Liver (tissue), 9 donors: ENCODE results near the gene ZNF296. TPM values are rescaled to one million over a fixed set of nuclear protein-coding genes. Genes with fewer than 3 reads are reported as not detected.

Source experiments
- DNase-seq: peaks from one replicate; pipeline ENCODE4 v3.0.0-alpha.2; 2017; ENCODE audit warnings: low spot score
- H3K27ac ChIP-seq, 2 donors: one replicate each; pipeline ENCODE4 v1.7.0; 2013; ENCODE audit warnings: inconsistent platforms in 2 of 2, low read length in 2 of 2, control low read depth in 1 of 2, low read depth in 1 of 2, mild to moderate bottlenecking in 1 of 2
- H3K27me3 ChIP-seq, 4 donors: one replicate each; pipeline versions ENCODE4 v1.6.1 to v1.7.0; 2013; ENCODE audit warnings: low read length in 3 of 4, inconsistent platforms in 1 of 4, mild to moderate bottlenecking in 1 of 4, moderate library complexity in 1 of 4; ENCODE audit not compliant: control insufficient read depth in 4 of 4, insufficient read depth in 4 of 4
- H3K36me3 ChIP-seq, 4 donors: one replicate each; pipeline versions ENCODE4 v1.6.1 to v1.7.0; 2013; ENCODE audit warnings: low read length in 3 of 4, mild to moderate bottlenecking in 3 of 4, low read depth in 1 of 4, moderate library complexity in 1 of 4; ENCODE audit not compliant: control insufficient read depth in 4 of 4, insufficient read depth in 3 of 4
- H3K4me1 ChIP-seq, 4 donors: one replicate each; pipeline versions ENCODE4 v1.6.1 to v1.7.0; 2013; ENCODE audit warnings: low read length in 3 of 4, mild to moderate bottlenecking in 3 of 4, moderate library complexity in 1 of 4; ENCODE audit not compliant: control insufficient read depth in 4 of 4, insufficient read depth in 4 of 4
- H3K4me3 ChIP-seq, 3 donors: one replicate each; pipeline versions ENCODE4 v1.6.1 to v1.7.0; 2013; ENCODE audit warnings: low read length in 3 of 3, control low read depth in 1 of 3, low read depth in 1 of 3, mild to moderate bottlenecking in 1 of 3
- H3K9ac ChIP-seq, 2 donors: one replicate each; pipeline ENCODE4 v1.7.0; 2013; ENCODE audit warnings: low read length in 2 of 2, mild to moderate bottlenecking in 2 of 2, moderate library complexity in 2 of 2, control low read depth in 1 of 2, low read depth in 1 of 2
- H3K9me3 ChIP-seq, 4 donors: one replicate each; pipeline versions ENCODE4 v1.6.1 to v1.7.0; 2013; ENCODE audit warnings: low read length in 3 of 4; ENCODE audit not compliant: control insufficient read depth in 4 of 4
- EGR1 ChIP-seq, 2 donors: IDR thresholded peaks; 2 replicates each; pipeline ENCODE4 v1.6.1; 2016 to 2018; ENCODE audit warnings: antibody characterized with exemption in 2 of 2, low read depth in 2 of 2
- FOXA1 ChIP-seq: IDR thresholded peaks from 2 replicates; pipeline ENCODE4 v1.6.1; 2016; ENCODE audit warnings: antibody characterized with exemption
- FOXA2 ChIP-seq: IDR thresholded peaks from 2 replicates; pipeline ENCODE4 v1.6.1; 2016; ENCODE audit warnings: antibody characterized with exemption
- GABPA ChIP-seq, 2 donors: IDR thresholded peaks in 1 of 2; conservative IDR thresholded peaks in 1 of 2; 2 replicates each; pipeline ENCODE4 v1.6.1; 2016; ENCODE audit warnings: antibody characterized with exemption in 2 of 2, mild to moderate bottlenecking in 1 of 2, moderate library complexity in 1 of 2
- HNF4A ChIP-seq, 2 donors: conservative IDR thresholded peaks; 2 replicates each; pipeline ENCODE4 v1.6.1; 2016; ENCODE audit warnings: antibody characterized with exemption in 2 of 2, mild to moderate bottlenecking in 2 of 2
- HNF4G ChIP-seq: IDR thresholded peaks from 2 replicates; pipeline ENCODE4 v1.6.1; 2016; ENCODE audit warnings: antibody characterized with exemption
- JUND ChIP-seq, 2 donors: IDR thresholded peaks; 2 replicates each; pipeline ENCODE4 v1.6.1; 2016; ENCODE audit warnings: antibody characterized with exemption in 2 of 2
- NR2F2 ChIP-seq: IDR thresholded peaks from 2 replicates; pipeline ENCODE4 v1.6.1; 2016; ENCODE audit warnings: antibody characterized with exemption
- RAD21 ChIP-seq, 2 donors: IDR thresholded peaks; 2 replicates each; pipeline ENCODE4 v1.6.1; 2016; ENCODE audit warnings: antibody characterized with exemption in 2 of 2, mild to moderate bottlenecking in 2 of 2
- RXRA ChIP-seq, 2 donors: IDR thresholded peaks; 2 replicates each; pipeline ENCODE4 v1.6.1; 2017 to 2018; ENCODE audit warnings: antibody characterized with exemption in 2 of 2, mild to moderate bottlenecking in 1 of 2
- SP1 ChIP-seq: IDR thresholded peaks from 2 replicates; pipeline ENCODE4 v1.6.1; 2018; ENCODE audit warnings: antibody characterized with exemption, mild to moderate bottlenecking
- TAF1 ChIP-seq: conservative IDR thresholded peaks from 2 replicates; pipeline ENCODE4 v1.6.1; 2016; ENCODE audit warnings: antibody characterized with exemption, mild to moderate bottlenecking
- YY1 ChIP-seq: IDR thresholded peaks from 2 replicates; pipeline ENCODE4 v1.6.1; 2016; ENCODE audit warnings: antibody characterized with exemption, mild to moderate bottlenecking
- WGBS: extraction: QIAGEN DNeasy Blood & Tissue Kit; methylation state at CpG from one replicate; pipeline ENCODE4 v1.1.7; 2013; 5-methylcytosine and 5-hydroxymethylcytosine counted together
- polyA plus RNA-seq, 2 donors: library from polyadenylated mRNA; stranded (reverse) in 1 of 2; unstranded in 1 of 2; fragments of 200-250 nt in 1 of 2; fragments of >200 nt in 1 of 2; fragmentation: Nextera tagmentation in 1 of 2; extraction: Ambion mirVana in 1 of 2; gene quantifications; one replicate each; pipeline versions ENCODE4 v1.2.1 to v1.2.3, GENCODE V29; 2013 to 2015
- total RNA-seq, 2 donors: library from RNA; depleted of rRNA; stranded (reverse); fragments of >200 nt; gene quantifications; one replicate each; pipeline ENCODE4 v1.2.3, GENCODE V29; 2014
- TF ChIP-seq, protein P1 (sequence below): IDR thresholded peaks from 2 replicates; pipeline ENCODE4 v1.6.1; 2016; ENCODE audit warnings: antibody characterized with exemption
- TF ChIP-seq, protein P2 (sequence below): fragments of 150-350 bp; IDR thresholded peaks from 2 replicates; pipeline ENCODE4 v1.5.1; 2017; ENCODE audit warnings: improper control_type of control experiment, low read depth, low read length; ENCODE audit not compliant: missing input control
- donor health status: healthy.
- donor health status: healthy.
- donor health status: healthy.
- donor health status: healthy.
- donor health status: healthy.

The ZNF296 gene
- total and polyA plus RNA-seq, 4 donors = 0.16 to 0.42 (median 0.17) TPM; not detected in 1

DNA sequence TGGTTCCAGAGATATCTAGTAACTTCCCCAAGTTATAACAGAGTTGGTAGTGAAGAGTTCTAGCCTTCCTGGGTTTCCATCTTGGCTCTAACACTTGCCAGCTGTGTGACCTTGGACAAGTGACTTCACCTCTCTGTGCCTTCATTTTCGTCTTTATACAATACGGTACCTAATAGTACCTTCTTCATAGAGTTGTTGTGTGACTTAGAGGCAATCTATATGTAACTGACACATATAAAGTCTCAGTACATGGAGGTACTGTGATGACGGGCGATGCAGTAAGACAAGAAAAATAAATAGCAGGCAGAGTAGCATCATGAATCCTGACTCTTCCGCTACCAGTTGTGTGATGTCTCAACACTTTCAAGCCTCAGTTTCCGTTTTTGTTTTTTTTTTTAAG is 45.5 kb downstream of the ZNF296 start (continued):
- TF ChIP-seq, protein P1, sequence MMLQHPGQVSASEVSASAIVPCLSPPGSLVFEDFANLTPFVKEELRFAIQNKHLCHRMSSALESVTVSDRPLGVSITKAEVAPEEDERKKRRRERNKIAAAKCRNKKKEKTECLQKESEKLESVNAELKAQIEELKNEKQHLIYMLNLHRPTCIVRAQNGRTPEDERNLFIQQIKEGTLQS = no peak
- TF ChIP-seq, protein P2, sequence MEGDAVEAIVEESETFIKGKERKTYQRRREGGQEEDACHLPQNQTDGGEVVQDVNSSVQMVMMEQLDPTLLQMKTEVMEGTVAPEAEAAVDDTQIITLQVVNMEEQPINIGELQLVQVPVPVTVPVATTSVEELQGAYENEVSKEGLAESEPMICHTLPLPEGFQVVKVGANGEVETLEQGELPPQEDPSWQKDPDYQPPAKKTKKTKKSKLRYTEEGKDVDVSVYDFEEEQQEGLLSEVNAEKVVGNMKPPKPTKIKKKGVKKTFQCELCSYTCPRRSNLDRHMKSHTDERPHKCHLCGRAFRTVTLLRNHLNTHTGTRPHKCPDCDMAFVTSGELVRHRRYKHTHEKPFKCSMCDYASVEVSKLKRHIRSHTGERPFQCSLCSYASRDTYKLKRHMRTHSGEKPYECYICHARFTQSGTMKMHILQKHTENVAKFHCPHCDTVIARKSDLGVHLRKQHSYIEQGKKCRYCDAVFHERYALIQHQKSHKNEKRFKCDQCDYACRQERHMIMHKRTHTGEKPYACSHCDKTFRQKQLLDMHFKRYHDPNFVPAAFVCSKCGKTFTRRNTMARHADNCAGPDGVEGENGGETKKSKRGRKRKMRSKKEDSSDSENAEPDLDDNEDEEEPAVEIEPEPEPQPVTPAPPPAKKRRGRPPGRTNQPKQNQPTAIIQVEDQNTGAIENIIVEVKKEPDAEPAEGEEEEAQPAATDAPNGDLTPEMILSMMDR = no peak
- TF ChIP-seq SP1 = no peak
- no peak for TF ChIP-seq TAF1

DNA sequence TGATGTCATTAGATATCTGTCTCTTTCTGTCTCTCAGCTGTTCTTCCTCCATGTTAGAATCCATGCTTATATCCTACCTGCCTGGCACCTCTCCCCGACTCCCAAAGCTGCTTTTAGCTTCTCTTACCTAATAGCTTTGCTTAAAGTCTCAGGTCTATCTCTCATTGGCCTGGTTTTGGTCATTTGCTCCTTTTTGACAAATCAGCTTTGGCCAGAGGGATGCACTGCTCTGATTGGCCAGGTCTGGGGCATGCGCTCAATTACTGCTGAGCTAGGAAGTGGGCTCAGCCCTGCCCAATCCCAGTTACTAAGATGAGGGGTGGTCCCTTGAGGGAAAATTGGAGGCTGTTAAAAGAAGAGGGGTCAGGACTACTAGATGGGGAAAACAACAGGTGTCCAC is 48.9 kb downstream of the ZNF296 start:
- no peak for DNase-seq
- Histone ChIP-seq H3K36me3 (peaks cover 0 to 12% (median 11%) of the 10 kb centered on the region in 4 donors), H3K4me3 (no peak overlapping the region), H3K27ac (no peak overlapping the region), H3K9me3 (no peaks in the 10 kb centered on the region), H3K27me3 (no peaks in the 10 kb centered on the region), H3K4me1 (no peaks in the 10 kb centered on the region), H3K9ac (no peak overlapping the region)
- TF ChIP-seq HNF4A (conservative IDR thresholded peaks at IDR 0.05) (no peak), FOXA2 (no peak)
- 97% methylated on average over 2 of the region's 2 CpGs for WGBS

DNA sequence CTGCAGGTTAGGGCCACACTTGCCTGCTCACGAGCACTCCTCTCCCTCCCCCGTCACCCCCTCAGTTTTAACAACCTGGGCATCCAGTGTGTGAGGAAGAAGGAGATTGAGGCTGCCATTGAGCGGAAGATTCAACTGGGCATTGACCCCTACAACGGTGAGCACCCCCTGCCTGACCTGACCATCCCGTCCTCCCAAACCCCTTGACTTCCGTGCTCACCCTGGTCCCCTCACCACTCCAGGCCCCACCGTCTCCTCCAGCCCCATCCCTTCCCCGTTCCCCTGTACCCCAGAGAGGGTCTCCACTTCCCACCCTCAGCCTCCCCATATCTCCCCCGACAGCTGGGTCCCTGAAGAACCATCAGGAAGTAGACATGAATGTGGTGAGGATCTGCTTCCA is 51.0 kb downstream of the ZNF296 start:
- H3K27me3 ChIP-seq = no peaks in the 10 kb centered on the region
- H3K4me1 ChIP-seq = peaks cover 0 to under 1% (median 0%) of the 10 kb centered on the region in 4 donors
- 97% methylated on average over 9 of the region's 9 CpGs for WGBS
- no peak overlapping the region for H3K27ac ChIP-seq
- no peak for DNase-seq
- TF ChIP-seq HNF4A (conservative IDR thresholded peaks at IDR 0.05) (no peak), TAF1 (no peak), FOXA2 (no peak), JUND (IDR thresholded peaks at IDR 0.05) (no peak), GABPA (IDR thresholded peaks at IDR 0.05 in 1 of 2, conservative IDR thresholded peaks at IDR 0.05 in 1 of 2) (no peak), NR2F2 (no peak)
- H3K9ac ChIP-seq = no peak overlapping the region
- no peak overlapping the region for H3K4me3 ChIP-seq
- H3K36me3 ChIP-seq = peaks cover 0 to 10% (median 5%) of the 10 kb centered on the region in 4 donors
- no peaks in the 10 kb centered on the region for H3K9me3 ChIP-seq

DNA sequence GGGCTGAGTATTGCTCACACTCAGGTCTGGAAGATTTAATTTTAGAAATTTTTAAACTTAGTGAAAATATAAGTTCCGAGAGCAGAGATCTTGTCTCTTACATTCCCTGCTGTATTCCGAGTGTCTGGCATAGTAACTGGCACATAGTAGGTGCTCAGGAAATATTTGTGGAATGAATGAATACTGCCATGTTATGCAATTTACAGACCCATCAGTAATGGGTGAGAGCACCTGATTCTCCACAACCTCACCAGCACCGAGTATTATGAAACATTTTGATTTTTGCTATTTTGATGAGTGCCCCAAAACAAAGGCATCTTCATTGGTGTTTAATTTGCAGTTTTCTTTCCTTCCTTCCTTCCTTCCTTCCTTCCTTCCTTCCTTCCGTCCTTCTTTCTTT is 53.2 kb downstream of the ZNF296 start:
- TF ChIP-seq RXRA (IDR thresholded peaks at IDR 0.05) (no peak), RAD21 (IDR thresholded peaks at IDR 0.05) (no peak), SP1 (no peak), TAF1 (no peak), FOXA1 (no peak), GABPA (IDR thresholded peaks at IDR 0.05 in 1 of 2, conservative IDR thresholded peaks at IDR 0.05 in 1 of 2) (no peak), EGR1 (IDR thresholded peaks at IDR 0.05; ENCODE audit: low read depth in 2 of 2) (no peak), HNF4G (no peak), YY1 (no peak)
- DNase-seq = no peak
- Histone ChIP-seq H3K27me3 (no peaks in the 10 kb centered on the region), H3K9ac (no peak overlapping the region), H3K4me3 (no peak overlapping the region), H3K4me1 (peaks cover 0 to 2% (median 1%) of the 10 kb centered on the region in 4 donors), H3K9me3 (no peaks in the 10 kb centered on the region), H3K36me3 (peaks cover 0 to 4% (median 0%) of the 10 kb centered on the region in 4 donors), H3K27ac (no peak overlapping the region)
- WGBS = 86% methylated on average over 4 of the region's 4 CpGs
